Measurements from ENCODE around the gene ILF3.

- TF ChIP-seq CTCF (IDR thresholded peaks at IDR 0.05) (no peak), POLR2AphosphoS5 (IDR thresholded peaks at IDR 0.05) (no peak), POLR2A (IDR thresholded peaks at IDR 0.05) (no peak)
Observed at GRCh38 chr19:10642473-10643171, 11.5 kb upstream of the ILF3 start.
